HG03575 (cell line): ENCODE results near the gene KCTD11.

Experiments
- ATAC-seq: cut with Tn5 transposase; IDR thresholded peaks from one replicate; pipeline ENCODE4 v1.9.1; 2021; ENCODE audit not compliant: unreplicated experiment, insufficient number of reproducible peaks, low FRiP score; ENCODE audit errors: extremely low read depth

The KCTD11 gene

GRCh38 chr17:7392696-7393612 lies 41.0 kb downstream of the KCTD11 start:
- no peak for ATAC-seq

DNA sequence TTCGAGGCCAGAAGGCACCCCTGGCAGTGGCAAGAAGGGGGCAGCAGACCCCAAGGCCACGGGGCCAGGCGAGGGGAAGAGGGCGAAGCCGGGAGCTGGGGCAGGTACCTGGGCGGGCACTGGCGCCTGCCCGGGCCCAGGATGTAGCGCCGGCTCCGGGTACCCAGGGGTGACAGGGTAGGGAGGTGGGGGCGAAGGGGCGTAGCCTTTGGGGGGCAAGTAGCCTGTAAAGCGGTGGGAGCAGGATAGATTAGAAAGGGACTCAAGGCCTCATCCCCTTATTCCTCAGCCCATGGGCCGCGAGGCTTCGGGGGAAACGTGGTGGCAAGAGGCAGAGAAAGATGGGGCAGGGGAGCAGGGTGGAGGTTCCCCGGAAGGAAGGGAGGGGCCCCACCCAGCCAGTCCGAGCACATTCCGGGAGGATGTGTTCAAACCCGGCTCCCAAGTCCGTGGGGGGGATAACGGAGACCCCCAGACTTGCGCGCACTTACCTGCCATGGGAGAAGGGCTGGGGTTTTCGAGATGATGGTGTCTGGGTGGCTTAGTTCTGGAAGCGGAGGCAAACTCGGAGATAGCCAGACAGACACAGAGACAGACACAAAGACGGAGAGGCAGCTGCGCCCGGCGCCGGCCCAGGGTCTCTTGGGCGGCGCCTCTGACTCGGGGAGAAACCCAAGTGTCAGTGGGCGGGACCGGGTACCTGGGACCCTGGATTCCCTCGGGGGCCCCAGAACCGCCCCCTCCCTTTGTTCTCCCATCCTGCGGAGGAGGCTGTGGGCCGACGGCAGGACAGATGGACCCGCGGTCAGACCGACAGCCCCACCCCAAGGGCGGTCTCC lies 41.9 kb downstream of the KCTD11 start:
- no peak for ATAC-seq

GRCh38 chr17:7394452-7395191 lies 42.7 kb downstream of the KCTD11 start, which contains the start of gene PLSCR3:
Gene PLSCR3 (minus strand): TSS chr17:7394525. CDS start chr17:7394110, 415 bp downstream.
- no peak for ATAC-seq

DNA sequence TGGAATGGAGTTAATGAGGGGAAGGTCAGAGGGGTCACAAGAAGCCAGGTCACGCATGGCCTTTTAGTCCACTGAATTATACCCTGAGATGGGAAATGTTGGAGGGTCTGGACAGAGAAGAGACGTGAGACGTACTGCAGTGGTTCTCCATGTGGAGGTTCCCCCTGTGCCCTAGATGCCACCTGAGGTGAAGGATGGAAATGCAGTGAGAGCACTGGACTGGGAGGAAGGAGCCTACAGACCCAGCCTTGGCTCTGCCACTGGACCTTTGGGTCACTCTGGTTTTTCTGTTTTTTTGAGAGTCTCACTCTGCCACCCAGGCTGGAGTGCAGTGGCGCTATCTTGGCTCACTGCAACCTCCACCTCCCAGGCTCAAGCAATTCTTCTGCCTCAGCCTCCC lies 44.2 kb downstream of the KCTD11 start:
- ATAC-seq = no peak

- no peak for ATAC-seq
Observed at GRCh38 chr17:7398612-7399011, 46.6 kb downstream of the KCTD11 start.

GRCh38 chr17:7403043-7403726 lies 51.2 kb downstream of the KCTD11 start:
- ATAC-seq = no peak

- ATAC-seq = peak; percentile 16
Observed at GRCh38 chr17:7403727-7403976, 51.7 kb downstream of the KCTD11 start.

DNA sequence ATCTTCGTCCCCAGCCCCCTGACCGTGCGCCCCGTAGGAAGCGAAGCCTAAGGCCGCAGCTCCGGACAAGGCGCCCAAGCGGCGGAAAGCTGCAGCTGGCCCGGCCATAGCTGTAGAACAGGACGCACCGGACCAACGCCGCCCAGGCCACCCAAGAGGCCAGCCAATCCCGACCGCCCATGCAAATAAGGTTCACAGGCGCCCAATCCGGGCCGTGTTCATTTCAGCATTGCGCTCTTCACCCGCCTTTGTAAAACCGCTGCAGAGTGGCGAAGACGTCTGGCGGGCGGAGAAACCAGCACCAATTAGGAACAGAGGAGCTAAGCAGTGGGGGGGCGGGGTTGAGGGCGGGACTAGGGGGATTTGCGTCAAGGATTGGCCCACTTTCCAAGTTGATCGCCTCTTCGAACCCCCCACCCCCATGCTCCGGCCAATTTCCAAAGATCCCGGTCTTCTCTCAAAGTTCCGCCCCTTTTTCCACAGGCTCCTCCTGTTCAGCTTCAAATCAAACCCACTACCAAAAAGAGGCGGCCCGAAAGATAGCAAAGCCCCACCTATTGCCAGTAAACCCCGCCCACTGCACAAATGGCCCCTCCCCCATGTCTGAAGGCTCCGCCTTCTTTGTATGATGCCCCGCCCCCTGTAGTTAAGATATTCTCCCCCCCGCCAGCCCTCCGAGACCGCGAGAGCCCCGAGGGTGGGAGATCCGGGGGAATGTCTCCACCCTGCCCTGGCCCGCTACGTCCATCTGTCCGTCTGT lies 52.2 kb downstream of the KCTD11 start, which contains the start of gene TMEM256:
Gene TMEM256 (minus strand): TSS at position 121 of the 760 bp plus-strand sequence. CDS start 13 bp downstream, at position 108.
- ATAC-seq = peak; percentile 79
